Measurements from ENCODE around the gene VEGFC.

The VEGFC gene, protein sequence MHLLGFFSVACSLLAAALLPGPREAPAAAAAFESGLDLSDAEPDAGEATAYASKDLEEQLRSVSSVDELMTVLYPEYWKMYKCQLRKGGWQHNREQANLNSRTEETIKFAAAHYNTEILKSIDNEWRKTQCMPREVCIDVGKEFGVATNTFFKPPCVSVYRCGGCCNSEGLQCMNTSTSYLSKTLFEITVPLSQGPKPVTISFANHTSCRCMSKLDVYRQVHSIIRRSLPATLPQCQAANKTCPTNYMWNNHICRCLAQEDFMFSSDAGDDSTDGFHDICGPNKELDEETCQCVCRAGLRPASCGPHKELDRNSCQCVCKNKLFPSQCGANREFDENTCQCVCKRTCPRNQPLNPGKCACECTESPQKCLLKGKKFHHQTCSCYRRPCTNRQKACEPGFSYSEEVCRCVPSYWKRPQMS

DNA sequence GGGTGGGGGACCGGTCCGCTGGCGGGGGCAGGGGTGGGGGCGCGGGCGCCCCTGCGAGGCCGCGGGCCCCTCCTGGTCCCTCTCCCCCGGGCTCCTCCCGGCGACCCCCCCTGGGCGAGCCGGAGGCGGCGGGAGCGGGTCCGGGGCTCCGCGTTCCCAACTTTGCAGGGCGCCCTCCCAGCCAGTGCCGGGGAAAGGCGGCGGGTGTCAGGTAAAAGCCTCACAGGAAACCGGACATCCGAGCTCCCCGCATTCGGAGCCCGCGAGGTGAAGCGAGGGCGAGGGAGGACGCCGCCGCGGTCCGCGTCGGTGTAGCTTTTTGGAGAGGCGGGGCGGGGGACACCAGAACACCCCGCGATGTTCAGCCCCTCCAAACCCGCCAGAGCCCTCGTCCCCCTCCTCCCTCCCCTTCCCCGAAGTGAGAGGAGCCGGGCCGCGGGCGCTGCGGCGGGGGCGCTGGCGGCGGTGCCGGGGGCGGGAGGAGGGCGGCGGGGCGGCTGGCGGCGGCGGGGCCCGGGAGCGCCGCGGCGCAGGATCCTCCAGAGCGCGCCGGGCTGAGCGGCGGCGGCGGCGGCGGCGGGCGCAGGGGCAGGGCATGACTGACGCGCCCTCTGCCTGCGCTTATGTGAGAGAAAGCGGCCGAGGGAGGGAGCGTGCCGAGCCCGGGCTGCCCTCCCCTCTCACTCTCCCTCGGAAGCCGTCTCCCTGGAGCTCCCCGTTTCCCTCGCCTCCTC lies at the start of gene VEGFC:
VEGFC (minus strand) TSS at position 597 of the 734 bp plus-strand sequence. CDS start 611 bp downstream, outside the sequence.
- DNase-seq (ENCODE audit: low spot score), result peak; percentile 64

DNA sequence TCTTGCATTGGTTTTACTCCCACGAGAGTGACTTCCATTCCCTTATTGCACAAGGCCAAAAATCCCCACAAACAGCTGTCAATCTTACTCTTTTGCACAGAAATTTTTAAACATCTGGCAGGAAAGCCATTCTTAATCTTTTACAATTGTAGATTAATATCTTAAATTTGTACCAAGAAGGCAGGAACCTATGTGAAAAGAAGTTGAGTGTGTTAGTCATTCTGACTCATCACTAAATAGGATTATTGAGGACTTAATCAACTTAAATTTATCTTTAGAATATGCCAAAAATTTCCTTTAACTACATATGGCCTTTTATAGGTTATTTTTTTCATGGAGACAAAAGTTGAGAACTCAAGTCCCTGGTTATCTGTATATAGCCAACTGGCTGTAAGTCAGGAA lies 49.0 kb upstream of the VEGFC start:
- no peak for DNase-seq (ENCODE audit: low spot score)

DNA sequence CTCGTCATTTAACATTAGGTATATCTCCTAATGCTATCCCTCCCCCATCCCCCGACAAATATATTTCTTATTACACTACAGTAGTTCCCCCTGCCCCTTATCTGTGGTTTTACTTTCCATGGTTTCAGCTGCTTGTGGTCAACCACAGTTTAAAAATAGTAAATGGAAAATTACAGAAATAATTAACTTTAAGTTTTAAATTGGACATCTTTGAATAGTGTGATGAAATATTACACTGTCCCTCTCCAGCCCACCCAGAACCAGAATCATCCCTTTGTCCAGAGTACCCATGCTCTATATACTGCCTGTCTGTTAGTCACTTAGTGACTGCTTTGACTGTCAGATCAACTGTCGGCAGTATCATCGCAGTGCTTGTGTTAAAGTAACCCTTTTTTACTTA lies 47.4 kb upstream of the VEGFC start:
- DNase-seq (ENCODE audit: low spot score), result no peak

DNA sequence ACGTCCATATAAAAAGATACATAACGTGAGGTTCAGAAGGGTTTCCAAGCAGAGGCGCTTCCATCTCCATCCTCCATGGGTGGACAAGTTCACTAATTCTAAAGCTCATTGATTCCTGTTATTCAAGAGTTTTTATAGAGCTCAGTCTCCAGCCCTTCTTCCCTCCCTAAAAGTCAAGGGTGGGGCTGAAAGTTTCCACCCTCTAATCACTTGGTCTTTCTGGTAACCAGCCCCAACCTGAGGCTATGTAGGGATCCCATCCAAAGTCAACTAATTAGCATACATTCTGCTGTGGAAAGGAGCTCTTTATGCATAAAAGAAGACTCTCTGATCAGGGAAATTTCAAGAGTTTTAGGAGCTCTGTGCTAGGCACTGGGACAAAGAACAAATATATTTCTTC lies 46.9 kb upstream of the VEGFC start:
- DNase-seq (ENCODE audit: low spot score), result no peak

DNA sequence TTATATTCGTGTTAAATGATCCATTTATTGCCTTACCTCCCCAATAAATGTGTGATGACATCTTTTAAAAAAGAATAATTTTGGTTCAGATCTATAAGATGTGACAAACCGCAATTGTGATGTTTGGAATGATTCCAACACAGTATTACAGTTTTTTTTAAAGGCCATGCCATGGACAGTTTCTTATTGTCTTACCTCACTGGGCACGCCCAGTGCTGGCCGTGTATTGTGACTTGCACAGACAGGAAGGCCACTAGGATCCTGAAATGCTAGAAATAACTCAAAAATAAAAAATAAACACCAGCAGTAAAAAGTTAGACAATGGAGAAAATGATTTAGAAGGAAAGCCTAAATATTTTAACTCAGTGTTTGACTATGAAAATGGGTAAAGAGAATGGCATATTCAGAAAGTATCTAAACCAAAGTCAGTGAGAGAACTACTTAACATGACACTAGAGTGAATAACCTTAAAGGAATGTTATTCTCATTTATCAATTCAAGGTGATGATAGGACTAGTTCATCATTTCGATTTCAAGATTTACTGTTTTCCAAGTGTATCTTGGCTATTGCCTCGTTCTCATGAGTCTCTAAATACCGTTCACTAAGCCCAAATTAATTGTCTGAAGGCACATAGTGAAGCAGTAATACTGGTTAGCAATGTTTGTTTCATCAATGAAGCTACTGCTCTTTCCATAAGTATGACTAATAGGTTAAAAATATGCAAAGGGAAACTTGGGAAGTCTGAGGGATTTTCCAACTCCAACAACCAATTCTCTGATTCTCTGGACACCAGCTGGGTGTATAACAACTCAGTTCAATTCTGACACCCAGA lies 46.1 kb upstream of the VEGFC start:
- no peak for DNase-seq (ENCODE audit: low spot score)

DNA sequence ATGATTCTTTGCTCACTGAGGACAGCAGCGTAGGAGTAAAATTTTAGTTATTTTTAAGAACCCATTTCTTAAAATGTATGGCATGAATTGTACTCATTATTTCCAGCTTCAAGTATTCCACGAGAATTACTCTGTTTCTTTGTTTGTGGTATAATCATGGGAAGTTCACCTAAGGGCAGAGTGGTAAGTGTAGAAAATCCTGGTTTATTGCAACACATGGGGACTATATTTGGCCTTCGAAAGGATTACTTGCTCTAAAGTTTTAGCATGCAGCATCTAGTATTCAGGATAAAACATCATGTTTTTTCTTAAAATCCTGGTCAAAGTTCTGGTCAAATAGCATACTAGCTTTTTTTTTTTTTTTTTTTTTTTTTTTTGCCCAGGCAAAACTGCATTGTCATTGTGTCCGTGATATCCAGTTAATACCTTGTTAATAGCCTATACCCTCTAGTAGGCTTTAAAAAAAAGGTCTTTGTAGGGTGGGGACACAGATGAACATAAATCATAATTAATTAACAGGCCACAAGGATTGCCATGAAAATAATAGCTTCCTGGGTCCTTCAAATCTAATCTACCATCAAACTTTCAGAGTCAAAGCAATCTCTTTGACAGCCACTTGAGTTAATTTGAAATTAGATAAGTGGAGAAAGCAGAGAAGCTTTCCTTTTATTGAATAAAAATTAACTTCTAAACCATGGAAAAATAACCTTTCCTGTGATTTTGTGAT lies 44.6 kb upstream of the VEGFC start:
- DNase-seq (ENCODE audit: low spot score), result no peak

DNA sequence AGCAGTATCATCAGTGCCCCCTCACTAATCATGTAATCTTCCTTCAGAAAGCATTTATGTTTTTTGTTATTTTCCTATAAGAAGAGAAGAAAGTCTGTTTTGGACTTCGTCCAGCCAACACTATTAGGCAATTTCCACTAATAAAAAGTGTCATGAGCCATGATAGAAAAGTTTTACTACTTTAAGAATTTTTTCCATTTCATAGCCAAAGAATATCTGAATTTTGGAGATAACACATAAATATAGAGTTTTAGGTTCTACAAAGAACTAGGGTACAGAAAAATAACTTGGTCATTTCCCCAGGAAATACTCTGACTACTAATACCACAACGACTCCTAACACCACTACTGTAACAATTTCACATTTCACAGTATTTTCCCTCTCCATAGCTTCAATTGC lies 41.8 kb upstream of the VEGFC start:
- no peak for DNase-seq (ENCODE audit: low spot score)

DNA sequence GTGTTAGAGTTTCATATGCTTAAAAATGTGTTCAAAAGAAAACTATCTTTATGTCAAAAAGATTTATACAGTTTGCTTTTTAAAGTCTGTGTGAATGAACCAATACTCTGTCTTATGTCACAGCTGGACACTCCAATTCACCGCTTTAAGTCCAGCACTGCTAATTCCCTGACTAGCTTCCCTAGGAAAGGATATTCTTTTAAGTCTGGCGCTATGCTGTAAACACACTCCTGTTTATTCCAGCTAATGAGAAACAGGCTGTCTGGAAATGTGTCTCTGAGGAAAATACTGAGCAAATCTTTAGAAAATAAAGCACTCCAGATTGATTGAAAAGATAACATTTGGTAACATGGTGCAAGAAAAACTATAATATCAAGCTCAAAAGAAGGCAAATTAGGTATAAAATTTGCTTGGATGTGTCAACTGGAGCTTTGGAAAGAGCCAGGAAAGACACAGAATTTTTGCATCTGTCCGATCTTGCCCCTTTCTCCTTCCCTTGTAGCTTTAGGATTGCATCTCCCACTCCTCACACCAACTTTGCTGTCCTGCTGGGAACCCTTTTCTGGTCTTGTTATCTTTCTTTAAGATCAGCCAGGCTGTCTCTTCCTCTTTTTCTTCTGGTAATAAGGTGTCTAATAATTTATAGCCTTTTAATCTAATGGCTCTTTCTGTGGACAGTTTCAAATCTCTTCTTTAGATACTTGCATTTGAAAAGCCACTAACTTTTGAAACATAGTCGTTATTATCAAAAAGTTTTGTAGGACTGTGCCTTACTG lies 40.9 kb upstream of the VEGFC start:
- no peak for DNase-seq (ENCODE audit: low spot score)

DNA sequence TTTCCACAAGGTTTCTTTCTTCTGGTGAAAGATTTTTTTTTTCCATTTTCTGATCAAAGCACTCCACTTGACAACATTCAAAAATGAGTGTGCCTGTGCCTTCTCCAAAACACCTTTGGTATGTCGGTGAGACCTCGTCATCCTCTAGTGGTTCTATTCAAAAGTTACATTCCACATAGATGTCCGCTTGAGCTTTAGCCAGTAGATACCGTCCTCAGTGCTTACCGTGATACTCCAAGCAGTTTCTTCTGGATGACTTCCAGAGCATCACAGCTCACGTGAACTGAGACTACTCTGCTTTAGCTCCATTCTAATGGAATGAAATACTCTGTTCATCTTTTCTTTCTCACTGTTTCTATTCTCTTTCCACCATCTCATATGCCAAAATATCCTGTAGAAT lies 38.2 kb upstream of the VEGFC start:
- DNase-seq (ENCODE audit: low spot score), result no peak

DNA sequence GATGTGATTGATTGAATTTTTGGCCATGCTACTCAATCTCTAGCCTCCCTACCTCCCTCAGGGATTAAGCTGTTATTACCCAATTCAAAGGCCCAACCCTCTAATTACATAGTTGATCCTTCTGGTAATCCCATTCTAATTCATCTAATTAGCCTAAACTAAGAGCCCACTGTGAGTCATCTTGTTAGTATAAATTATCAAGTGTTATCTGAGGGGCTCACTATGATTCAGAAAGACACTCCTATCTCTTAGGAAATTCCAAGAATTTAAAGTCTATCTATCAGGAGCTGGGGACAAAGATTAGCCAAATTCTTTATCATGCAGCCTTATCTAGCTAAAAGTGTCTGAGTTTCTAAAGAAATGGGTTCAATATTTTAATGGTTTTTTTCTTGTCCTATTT lies 32.9 kb upstream of the VEGFC start:
- no peak for DNase-seq (ENCODE audit: low spot score)

DNA sequence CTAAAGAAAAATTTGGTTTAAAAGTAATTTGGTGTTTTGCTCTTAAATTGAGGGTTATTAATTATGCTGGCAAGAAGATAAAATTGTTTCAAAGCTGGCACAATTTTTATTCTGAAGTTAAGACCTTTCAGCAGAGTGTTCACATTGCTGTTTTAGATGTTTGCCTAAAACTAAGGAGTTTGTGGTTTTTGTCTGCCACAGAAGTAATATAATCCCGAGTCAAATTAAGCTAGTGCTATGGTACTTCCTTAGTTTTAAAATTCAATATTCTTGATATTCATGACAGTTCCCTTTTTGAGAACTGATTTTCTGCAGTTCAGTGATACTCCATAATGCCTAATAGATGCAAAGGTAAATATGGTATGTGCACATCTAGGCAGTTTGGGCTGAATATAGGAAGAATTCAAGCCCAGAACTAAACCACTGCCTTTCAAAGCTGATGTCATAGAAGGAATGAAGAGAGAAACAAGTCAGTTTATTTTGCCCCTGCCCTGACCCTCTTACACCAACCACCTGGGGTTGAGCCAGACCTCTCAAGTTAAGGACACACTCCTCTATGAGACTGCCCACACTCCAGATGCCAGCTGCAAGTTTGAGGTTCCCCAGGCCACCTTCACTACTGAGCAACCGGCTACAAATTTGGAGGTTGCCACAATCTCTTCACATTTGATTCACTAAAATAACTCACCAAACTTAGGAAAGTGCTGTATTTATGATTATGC lies 32.1 kb upstream of the VEGFC start:
- no peak for DNase-seq (ENCODE audit: low spot score)

DNA sequence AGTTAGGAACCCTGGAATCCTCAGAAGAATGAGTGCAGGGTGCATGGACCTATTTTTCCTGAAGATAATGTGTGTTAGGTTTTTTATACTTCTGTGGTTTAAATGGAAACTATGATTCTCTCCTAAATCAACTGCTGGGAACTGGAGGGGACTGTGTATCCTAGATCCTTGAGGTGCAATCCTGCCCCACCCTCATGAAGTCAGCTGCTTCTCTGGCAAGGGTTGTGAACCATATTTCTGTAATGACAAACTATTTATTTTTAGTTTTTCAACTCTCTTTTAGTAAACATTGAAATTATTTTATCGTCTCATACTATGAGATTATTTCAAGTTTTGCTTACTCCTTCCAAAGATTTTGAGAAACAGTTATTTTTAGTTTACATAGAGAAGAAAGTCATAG lies 25.8 kb upstream of the VEGFC start:
- DNase-seq (ENCODE audit: low spot score), result no peak

DNA sequence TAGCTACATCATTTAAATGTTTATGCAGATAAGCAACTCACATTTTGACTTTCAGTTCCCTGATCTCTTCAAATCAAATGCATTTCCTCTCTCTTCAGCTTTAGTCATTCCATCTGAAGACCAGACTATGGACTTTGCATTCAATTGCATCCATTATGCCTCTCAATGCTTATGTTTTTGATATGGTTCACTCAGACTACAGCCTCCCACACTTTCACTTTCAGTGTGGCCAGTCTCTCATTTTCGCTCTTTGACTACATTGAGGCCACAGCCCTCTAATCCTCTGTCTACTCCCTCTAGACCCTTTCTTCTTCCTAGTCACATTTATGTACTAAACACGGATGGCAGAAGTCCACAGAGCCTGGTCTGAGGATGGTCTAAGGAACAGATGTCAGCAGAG lies 24.5 kb upstream of the VEGFC start:
- no peak for DNase-seq (ENCODE audit: low spot score)

DNA sequence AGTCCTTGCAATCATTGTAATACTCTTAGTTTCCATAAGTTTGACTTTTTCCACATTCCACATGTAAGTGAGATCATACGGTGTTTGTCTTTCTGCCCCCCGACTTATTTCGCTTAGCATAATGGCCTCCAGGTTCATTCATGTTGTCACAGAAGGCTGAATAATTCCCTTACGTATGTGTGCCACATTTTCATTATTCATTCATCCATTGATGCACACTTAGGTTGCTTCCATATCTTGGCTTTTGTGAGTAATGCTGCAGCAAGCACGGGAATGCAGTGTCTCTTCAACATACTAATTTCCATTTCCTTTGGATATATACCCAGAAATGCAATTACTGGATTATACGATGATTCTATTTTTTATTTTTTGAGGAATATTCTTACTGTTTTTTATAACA lies 22.0 kb upstream of the VEGFC start:
- no peak for DNase-seq (ENCODE audit: low spot score)

DNA sequence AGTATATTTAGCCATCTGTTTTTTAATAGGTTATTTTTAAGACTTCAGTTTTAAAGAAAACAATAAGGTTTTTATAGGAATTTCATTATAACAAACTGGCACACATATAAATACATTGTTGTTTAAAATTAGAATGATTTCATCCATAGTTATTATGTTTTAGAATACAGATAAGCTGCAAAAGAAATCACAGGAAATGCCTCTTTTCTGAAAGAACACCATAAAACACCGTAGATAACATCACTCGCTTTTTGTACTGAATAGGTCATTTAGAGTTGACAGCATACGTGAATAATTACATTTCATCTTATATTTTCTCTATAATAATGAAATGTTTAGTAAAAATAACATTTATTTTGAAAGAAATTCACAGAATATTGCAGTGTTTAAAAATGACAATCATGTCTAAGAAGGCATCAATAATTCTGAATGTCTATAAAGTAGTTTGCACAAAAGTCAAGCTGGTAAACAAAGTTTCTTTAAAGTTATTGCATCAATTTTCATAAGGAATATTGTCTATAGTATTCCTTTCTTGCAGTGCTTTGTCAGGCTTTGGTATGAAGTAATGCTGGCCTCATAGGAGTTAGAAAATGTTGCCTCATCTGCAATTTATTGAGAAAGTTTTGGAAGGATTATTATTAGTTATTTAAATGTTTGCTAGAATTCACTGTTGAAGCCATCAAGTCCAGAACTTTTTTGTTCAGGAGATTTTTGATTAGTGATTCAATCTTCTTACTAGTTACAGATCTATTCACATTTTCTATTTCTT lies 17.9 kb upstream of the VEGFC start:
- DNase-seq (ENCODE audit: low spot score), result no peak

DNA sequence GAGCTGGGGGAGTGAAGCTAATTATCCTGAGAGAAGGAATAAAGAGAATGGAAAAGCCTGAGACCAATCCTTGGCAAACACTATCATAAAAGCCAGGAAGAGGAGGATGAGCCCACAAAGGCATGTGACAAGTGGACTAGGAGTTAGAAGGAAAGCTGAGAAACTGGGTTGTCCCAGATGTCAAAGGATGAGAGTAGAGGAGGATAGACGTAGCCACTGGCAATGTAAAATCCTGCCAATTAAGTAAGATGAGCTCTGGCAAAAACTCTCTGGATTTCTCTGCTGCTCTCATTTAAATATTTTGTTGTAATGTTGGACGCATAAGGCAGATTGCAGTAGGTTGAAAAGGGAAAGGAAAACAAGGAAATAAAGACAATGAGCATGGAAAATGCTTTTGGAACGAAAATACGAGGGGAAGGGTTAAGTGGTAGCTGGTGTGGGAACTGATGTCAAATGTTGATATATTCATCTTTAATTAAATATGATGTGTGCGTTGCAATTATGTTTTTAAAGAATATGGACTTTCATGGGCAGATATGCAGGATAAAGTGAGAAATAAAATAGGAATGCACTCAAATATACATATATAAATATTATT lies 14.2 kb upstream of the VEGFC start:
- no peak for DNase-seq (ENCODE audit: low spot score)

DNA sequence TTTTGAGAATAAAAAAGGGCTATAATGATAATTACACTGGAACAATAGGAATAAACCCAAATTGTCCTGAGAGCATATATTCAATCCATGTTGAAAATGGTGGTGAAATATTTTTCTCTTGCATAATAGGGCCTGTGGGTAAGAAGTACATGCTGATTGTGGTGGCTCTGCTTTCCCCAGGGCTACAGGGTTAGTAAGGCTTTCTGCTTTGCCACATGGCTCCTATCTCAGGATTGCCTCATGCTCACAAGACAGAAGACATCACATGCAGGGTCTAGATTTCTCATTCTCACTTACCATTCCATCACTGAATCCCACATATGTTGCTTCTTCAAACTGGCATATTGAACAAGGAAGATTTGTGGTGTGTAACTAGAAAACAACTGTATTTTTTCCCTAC lies 12.4 kb upstream of the VEGFC start:
- DNase-seq (ENCODE audit: low spot score), result no peak

DNA sequence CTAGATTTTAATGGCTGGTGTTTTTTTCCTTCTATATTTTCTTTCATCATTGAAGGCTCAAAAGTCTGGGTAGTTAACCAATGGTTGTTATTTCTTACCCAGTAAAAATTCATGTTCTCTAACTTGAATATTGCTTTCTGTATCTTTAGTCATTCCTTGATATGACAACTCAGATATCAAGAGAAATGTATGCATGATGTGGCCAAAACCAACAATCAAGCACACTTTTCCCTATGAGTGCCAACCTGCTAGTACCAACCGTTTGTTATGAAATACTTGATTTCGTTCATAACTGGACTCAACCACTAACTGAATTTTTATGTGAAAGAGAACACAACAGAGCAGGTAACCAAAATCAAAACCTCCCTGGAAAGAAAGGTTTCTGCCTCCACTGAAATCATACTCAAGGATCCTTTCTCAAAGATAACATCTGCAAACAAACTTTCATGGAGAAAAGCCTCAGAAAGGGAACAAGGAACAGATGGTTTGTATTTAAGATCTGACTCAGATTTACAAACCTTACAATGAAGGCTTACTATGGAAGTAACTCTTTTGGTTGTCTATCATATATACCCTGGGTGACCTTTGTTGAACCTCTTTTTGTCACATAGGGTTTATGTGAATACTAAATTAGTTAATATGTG lies 8.3 kb upstream of the VEGFC start:
- no peak for DNase-seq (ENCODE audit: low spot score)

DNA sequence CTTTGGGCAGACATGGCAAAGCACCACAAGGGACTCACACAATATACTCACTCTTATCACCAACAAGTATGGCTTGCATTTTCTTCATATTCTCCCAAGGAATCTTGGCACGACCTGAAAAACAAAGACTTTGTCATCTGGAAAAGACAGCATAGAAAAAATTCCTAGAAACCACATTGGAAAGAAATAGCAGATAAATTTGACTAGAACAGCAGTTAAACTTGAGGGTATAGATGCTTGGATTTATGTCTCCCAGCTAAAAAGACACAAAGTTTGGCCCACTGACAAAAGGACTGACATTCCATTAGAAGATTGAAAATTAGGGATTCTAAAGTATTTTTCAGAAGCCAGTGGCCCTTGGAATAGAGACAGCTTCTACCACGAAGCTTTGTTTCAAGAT lies 6.9 kb upstream of the VEGFC start:
- no peak for DNase-seq (ENCODE audit: low spot score)
